ENCODE data around the gene ANKS1A.

ANKS1A gene

GRCh38 chr6:35080016-35080680 is 191.1 kb downstream of the ANKS1A start:
- no peaks in the 10 kb centered on the region for H3K79me2 ChIP-seq (ENCODE audit: insufficient read depth, low read depth)
- no peak overlapping the region for H3K27ac ChIP-seq
- no peaks in the 10 kb centered on the region for H3K36me3 ChIP-seq (ENCODE audit: insufficient read depth)
- no peaks in the 10 kb centered on the region for H3K4me1 ChIP-seq (ENCODE audit: low read depth, poor library complexity, severe bottlenecking)
- no peaks in the 10 kb centered on the region for H3K27me3 ChIP-seq (ENCODE audit: insufficient read depth, low read depth)
- H3K4me2 ChIP-seq: no peak overlapping the region
- no peak overlapping the region for H3K4me3 ChIP-seq (IDR thresholded peaks at IDR 0.05; ENCODE audit: insufficient read depth, low read depth, low read length)
- no peak overlapping the region for H2AFZ ChIP-seq (ENCODE audit: low read depth)
- no peaks in the 10 kb centered on the region for H4K20me1 ChIP-seq (ENCODE audit: insufficient read depth)
- H3K9ac ChIP-seq: no peak overlapping the region
- TF ChIP-seq CTCF (conservative IDR thresholded peaks at IDR 0.05; ENCODE audit: low read depth, low read length): no peak

DNA sequence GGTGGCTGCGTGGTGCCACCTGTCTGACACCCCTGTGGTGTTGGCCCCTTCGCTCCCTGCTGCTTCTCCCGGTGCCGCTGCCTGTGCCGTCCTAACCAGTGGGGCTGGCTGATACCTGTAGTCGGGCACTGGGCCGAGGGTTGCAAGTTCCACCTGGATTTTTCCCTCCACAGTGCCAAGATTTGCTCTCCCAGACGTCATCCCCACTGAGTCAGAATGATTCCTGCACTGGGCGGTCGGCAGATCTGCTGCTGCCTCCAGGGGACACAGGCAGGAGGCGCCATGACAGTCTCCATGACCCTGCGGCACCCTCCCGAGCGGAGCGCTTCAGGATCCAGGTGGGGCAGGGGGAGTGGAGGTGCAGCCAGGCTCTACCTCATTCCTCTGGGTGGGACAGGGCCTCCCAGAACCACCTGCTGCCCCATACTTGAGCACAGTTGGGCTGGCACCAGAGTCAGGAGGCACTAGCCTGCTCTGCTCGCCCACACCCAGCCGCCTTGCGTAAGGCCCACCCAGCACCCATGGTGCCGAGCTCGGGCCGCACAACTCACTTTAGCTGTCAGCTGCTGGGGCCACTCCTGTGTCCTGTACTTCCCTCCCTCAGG is 191.9 kb downstream of the ANKS1A start:
- Histone ChIP-seq H4K20me1 (ENCODE audit: insufficient read depth) (no peaks in the 10 kb centered on the region), H3K79me2 (ENCODE audit: insufficient read depth, low read depth) (no peaks in the 10 kb centered on the region), H3K4me1 (ENCODE audit: low read depth, poor library complexity, severe bottlenecking) (no peaks in the 10 kb centered on the region), H2AFZ (ENCODE audit: low read depth) (no peak overlapping the region), H3K27ac (no peak overlapping the region), H3K27me3 (ENCODE audit: insufficient read depth, low read depth) (no peaks in the 10 kb centered on the region), H3K4me2 (no peak overlapping the region), H3K36me3 (ENCODE audit: insufficient read depth) (no peaks in the 10 kb centered on the region), H3K4me3 (IDR thresholded peaks at IDR 0.05; ENCODE audit: insufficient read depth, low read depth, low read length) (no peak overlapping the region), H3K9ac (no peak overlapping the region)
- TF ChIP-seq CTCF (conservative IDR thresholded peaks at IDR 0.05; ENCODE audit: low read depth, low read length): no peak

DNA sequence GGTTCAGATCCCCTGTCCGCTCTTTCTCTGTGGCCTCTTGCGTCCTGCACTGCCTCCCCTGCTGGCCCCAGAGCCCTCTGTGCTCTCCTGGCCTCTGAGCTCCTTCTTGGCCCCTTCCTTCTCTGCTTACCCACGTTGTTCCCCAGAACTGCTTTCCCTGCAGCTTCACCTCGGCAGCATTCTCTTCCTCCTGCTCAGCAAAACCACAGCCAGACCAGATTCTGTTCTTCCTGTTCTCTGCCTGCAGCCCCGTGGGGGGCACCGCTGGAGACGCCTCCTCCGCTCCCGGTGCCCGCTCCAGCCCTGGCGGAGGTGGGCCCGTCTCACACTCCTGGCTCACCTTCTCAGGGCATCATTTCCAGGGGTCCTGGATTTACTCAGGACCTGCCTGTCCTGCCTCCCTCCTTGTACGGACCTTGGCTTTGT is 192.4 kb downstream of the ANKS1A start:
- Histone ChIP-seq H3K4me2 (no peak overlapping the region), H3K4me3 (IDR thresholded peaks at IDR 0.05; ENCODE audit: insufficient read depth, low read depth, low read length) (no peak overlapping the region), H3K4me1 (ENCODE audit: low read depth, poor library complexity, severe bottlenecking) (no peaks in the 10 kb centered on the region), H4K20me1 (ENCODE audit: insufficient read depth) (no peaks in the 10 kb centered on the region), H3K27ac (no peak overlapping the region), H3K27me3 (ENCODE audit: insufficient read depth, low read depth) (no peaks in the 10 kb centered on the region), H3K36me3 (ENCODE audit: insufficient read depth) (no peaks in the 10 kb centered on the region), H3K79me2 (ENCODE audit: insufficient read depth, low read depth) (no peaks in the 10 kb centered on the region), H3K9ac (no peak overlapping the region), H2AFZ (ENCODE audit: low read depth) (no peak overlapping the region)
- TF ChIP-seq CTCF (conservative IDR thresholded peaks at IDR 0.05; ENCODE audit: low read depth, low read length): no peak

DNA sequence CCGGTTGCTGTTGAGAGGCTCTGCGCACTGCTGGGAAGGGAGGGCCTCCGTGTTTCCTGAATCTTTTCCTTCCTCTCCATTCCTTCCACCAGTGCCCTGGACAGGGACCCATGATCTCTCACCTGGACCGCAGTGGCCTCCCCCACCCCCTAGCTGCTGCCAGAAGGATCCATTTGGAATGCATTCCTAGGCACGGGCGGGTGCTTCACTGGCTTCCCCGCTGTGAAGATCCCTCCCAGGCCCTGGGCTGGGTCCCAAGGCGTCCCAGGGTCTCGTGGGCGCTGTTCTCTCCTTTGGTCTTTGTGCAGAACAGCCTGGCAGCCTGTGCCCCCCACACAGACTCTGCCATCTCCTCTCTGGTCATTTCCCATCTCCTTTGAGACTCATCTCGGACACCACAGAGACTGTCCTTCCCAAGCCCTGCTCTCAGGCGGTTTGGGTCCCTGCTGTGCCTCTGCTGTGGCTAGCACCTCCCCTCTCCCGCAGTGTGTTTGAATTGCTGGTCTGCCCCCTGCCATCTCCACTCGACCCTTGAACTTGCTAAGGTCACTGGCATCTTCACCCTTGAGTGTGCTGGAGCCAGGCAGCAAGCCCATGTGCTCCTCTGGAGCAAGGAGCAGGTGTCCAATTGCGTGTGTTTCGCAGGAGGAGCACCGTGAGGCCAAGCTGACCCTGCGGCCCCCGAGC is 193.1 kb downstream of the ANKS1A start:
- TF ChIP-seq CTCF (conservative IDR thresholded peaks at IDR 0.05; ENCODE audit: low read depth, low read length): no peak
- Histone ChIP-seq H4K20me1 (ENCODE audit: insufficient read depth) (no peaks in the 10 kb centered on the region), H3K36me3 (ENCODE audit: insufficient read depth) (no peaks in the 10 kb centered on the region), H3K9ac (no peak overlapping the region), H3K4me1 (ENCODE audit: low read depth, poor library complexity, severe bottlenecking) (no peaks in the 10 kb centered on the region), H3K4me2 (no peak overlapping the region), H2AFZ (ENCODE audit: low read depth) (no peak overlapping the region), H3K27ac (no peak overlapping the region), H3K79me2 (ENCODE audit: insufficient read depth, low read depth) (no peaks in the 10 kb centered on the region), H3K27me3 (ENCODE audit: insufficient read depth, low read depth) (no peaks in the 10 kb centered on the region), H3K4me3 (IDR thresholded peaks at IDR 0.05; ENCODE audit: insufficient read depth, low read depth, low read length) (no peak overlapping the region)

All from KMS-11 (cell line).